SU-DHL-6 (cell line): ENCODE results near the gene PACSIN3.

ENCODE experiments used
- H2AFZ ChIP-seq: fragments of 200-600 bp; sonication (generic); 2 replicates; pipeline ENCODE4 v1.6.1; 2014; ENCODE audit warnings: low read depth, mild to moderate bottlenecking, moderate library complexity, mixed read lengths, antibody characterized with exemption, low read length; ENCODE audit not compliant: severe bottlenecking
- H3F3A ChIP-seq: fragments of 200-600 bp; shearing (Covaris generic); 2 replicates; pipeline ENCODE4 v1.6.0; 2016; ENCODE audit warnings: antibody characterized with exemption, mild to moderate bottlenecking; ENCODE audit not compliant: insufficient read depth
- H3K27ac ChIP-seq: fragments of 200-600 bp; sonication (generic); 2 replicates; pipeline ENCODE4 v1.5.1; 2016; ENCODE audit warnings: low read depth, mild to moderate bottlenecking, low read length, moderate library complexity, mixed read lengths
- H3K27me3 ChIP-seq: fragments of 200-600 bp; sonication (generic), shearing (Covaris generic); 2 replicates; pipeline ENCODE4 v1.6.0; 2014; ENCODE audit warnings: mild to moderate bottlenecking, low read length
- H3K36me3 ChIP-seq: fragments of 200-600 bp; sonication (generic); 2 replicates; pipeline ENCODE4 v1.6.1; 2014; ENCODE audit warnings: mild to moderate bottlenecking, low read length, mixed read lengths
- H3K4me2 ChIP-seq: fragments of 300-600, 200-600 bp; shearing (Covaris generic), sonication (generic); 2 replicates; pipeline ENCODE4 v1.6.0; 2014; ENCODE audit warnings: low read length, low read depth, mild to moderate bottlenecking; ENCODE audit not compliant: poor library complexity, severe bottlenecking
- H3K4me3 ChIP-seq: fragments of 200-600 bp; sonication (generic); 2 replicates; pipeline ENCODE4 v1.5.1; 2014; ENCODE audit warnings: antibody characterized with exemption, low read length, mild to moderate bottlenecking, mixed read lengths; ENCODE audit not compliant: insufficient read depth, poor library complexity, severe bottlenecking
- H3K79me2 ChIP-seq: fragments of 200-600 bp; sonication (generic); 2 replicates; pipeline ENCODE4 v1.6.1; 2014; ENCODE audit warnings: mild to moderate bottlenecking, low read length, moderate library complexity; ENCODE audit not compliant: insufficient read depth
- H3K9ac ChIP-seq: fragments of 200-600 bp; sonication (generic); 2 replicates; pipeline ENCODE4 v1.7.0; 2014; ENCODE audit warnings: mild to moderate bottlenecking, low read length
- H3K9me2 ChIP-seq: fragments of 200-600 bp; sonication (generic); replicated peaks from 2 replicates; pipeline ENCODE4 v1.6.1; 2014; ENCODE audit warnings: low read length; ENCODE audit not compliant: insufficient read depth
- H3K9me3 ChIP-seq: fragments of 200-600 bp; sonication (generic); 2 replicates; pipeline ENCODE4 v1.6.1; 2014; ENCODE audit warnings: low read length, mixed read lengths; ENCODE audit not compliant: insufficient read depth
- H4K20me1 ChIP-seq: fragments of 200-600 bp; sonication (generic); 2 replicates; pipeline ENCODE4 v1.6.1; 2014; ENCODE audit warnings: low read depth, mild to moderate bottlenecking, antibody characterized with exemption, low read length, moderate library complexity, mixed read lengths
- CTCF ChIP-seq: fragments of 200-600 bp; sonication (generic); IDR thresholded peaks from one replicate; pipeline ENCODE4 v1.5.1; 2017; ENCODE audit warnings: antibody characterized with exemption, mild to moderate bottlenecking, low read length, moderate library complexity; ENCODE audit not compliant: insufficient read depth, poor library complexity, severe bottlenecking
- EZH2phosphoT487 ChIP-seq: fragments of 200-600 bp; sonication (generic), shearing (Covaris generic); conservative IDR thresholded peaks from 2 replicates; pipeline ENCODE4 v1.6.1; 2018; ENCODE audit warnings: mild to moderate bottlenecking, antibody characterized with exemption, low read length, moderate library complexity, mixed read lengths

PACSIN3 gene

GRCh38 chr11:47175746-47176327 lies 10.4 kb downstream of the PACSIN3 start:
- H3K27ac ChIP-seq = peak overlapping the region; percentile 81
- peaks cover 55% of the 10 kb centered on the region for H3K79me2 ChIP-seq
- peaks cover 7% of the 10 kb centered on the region for H3K36me3 ChIP-seq
- H2AFZ ChIP-seq = peak overlapping the region; percentile 75
- no peaks in the 10 kb centered on the region for H3K27me3 ChIP-seq
- H3K4me2 ChIP-seq = peak overlapping the region; percentile 95
- H3K9ac ChIP-seq = peak overlapping the region; percentile 100
- TF ChIP-seq EZH2phosphoT487 (no peak), CTCF (no peak)
- H3K9me2 ChIP-seq = no peaks in the 10 kb centered on the region
- H3K4me3 ChIP-seq = peak overlapping the region; percentile 99
- no peaks in the 10 kb centered on the region for H3F3A ChIP-seq
- H4K20me1 ChIP-seq = peaks cover 7% of the 10 kb centered on the region; the same call in 1 of the 2 replicates
- no peaks in the 10 kb centered on the region for H3K9me3 ChIP-seq

- TF ChIP-seq CTCF = no peak
- TF ChIP-seq EZH2phosphoT487 = no peak
- H3K36me3 ChIP-seq = peaks cover 8% of the 10 kb centered on the region
- H4K20me1 ChIP-seq = peaks cover 7% of the 10 kb centered on the region; the same call in 1 of the 2 replicates
Observed at GRCh38 chr11:47172740-47173336, 13.4 kb downstream of the PACSIN3 start.

GRCh38 chr11:47171856-47172255 lies 14.4 kb downstream of the PACSIN3 start:
- H3K79me2 ChIP-seq = peaks cover 76% of the 10 kb centered on the region
- no peak overlapping the region for H2AFZ ChIP-seq
- peaks cover 9% of the 10 kb centered on the region for H3K36me3 ChIP-seq
- H3K9me3 ChIP-seq = no peaks in the 10 kb centered on the region
- H4K20me1 ChIP-seq = peaks cover 7% of the 10 kb centered on the region; the same call in 1 of the 2 replicates
- H3K9ac ChIP-seq = no peak overlapping the region
- no peaks in the 10 kb centered on the region for H3K27me3 ChIP-seq
- no peak for TF ChIP-seq CTCF
- TF ChIP-seq EZH2phosphoT487 = no peak
- no peak overlapping the region for H3K4me2 ChIP-seq
- H3K27ac ChIP-seq = no peak overlapping the region
- H3K9me2 ChIP-seq = no peaks in the 10 kb centered on the region
- no peak overlapping the region for H3K4me3 ChIP-seq
- no peaks in the 10 kb centered on the region for H3F3A ChIP-seq

More at GRCh38 chr11:47172740-47173336, 13.4 kb downstream of the PACSIN3 start:
- Histone ChIP-seq H3K27ac (no peak overlapping the region), H3K4me3 (no peak overlapping the region), H3K9me2 (no peaks in the 10 kb centered on the region), H3K9me3 (no peaks in the 10 kb centered on the region), H3K4me2 (no peak overlapping the region), H3F3A (no peaks in the 10 kb centered on the region), H3K79me2 (peaks cover 76% of the 10 kb centered on the region), H2AFZ (no peak overlapping the region), H3K9ac (no peak overlapping the region), H3K27me3 (no peaks in the 10 kb centered on the region)
